GM10266 (cell line): ENCODE data around the gene MELTF.

Experiments
- DNase-seq: peaks from one replicate; pipeline ENCODE4 v3.0.0; 2012; ENCODE audit errors: extremely low spot score
- TF ChIP-seq, protein P1 (sequence below): IDR thresholded peaks from 2 replicates; pipeline ENCODE4 v1.5.1; 2012; ENCODE audit warnings: mild to moderate bottlenecking, low read depth; ENCODE audit not compliant: control insufficient read depth, insufficient read depth; ENCODE audit errors: missing control alignments

Gene MELTF

DNA sequence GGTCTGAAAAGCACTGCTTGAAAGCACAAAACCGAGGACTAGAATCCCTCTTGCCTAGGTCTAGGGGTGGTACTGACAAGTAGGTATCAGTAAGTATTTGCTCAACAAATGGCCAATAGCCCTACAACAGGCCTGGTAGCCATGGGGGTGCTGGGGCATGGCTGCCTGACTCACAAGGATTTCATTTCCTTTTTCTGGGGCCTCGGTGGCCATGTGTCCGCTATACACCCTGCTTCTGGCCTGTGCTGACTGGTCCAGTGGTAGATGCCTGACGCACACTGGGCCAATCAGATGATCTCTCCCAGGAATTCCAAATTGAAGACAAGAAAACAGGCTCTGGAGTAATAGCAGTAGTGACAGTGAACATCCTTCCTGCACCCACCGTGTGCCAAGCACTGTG is 29.4 kb downstream of the MELTF start:
- TF ChIP-seq, protein P1, sequence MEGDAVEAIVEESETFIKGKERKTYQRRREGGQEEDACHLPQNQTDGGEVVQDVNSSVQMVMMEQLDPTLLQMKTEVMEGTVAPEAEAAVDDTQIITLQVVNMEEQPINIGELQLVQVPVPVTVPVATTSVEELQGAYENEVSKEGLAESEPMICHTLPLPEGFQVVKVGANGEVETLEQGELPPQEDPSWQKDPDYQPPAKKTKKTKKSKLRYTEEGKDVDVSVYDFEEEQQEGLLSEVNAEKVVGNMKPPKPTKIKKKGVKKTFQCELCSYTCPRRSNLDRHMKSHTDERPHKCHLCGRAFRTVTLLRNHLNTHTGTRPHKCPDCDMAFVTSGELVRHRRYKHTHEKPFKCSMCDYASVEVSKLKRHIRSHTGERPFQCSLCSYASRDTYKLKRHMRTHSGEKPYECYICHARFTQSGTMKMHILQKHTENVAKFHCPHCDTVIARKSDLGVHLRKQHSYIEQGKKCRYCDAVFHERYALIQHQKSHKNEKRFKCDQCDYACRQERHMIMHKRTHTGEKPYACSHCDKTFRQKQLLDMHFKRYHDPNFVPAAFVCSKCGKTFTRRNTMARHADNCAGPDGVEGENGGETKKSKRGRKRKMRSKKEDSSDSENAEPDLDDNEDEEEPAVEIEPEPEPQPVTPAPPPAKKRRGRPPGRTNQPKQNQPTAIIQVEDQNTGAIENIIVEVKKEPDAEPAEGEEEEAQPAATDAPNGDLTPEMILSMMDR: no peak
- DNase-seq: no peak

DNA sequence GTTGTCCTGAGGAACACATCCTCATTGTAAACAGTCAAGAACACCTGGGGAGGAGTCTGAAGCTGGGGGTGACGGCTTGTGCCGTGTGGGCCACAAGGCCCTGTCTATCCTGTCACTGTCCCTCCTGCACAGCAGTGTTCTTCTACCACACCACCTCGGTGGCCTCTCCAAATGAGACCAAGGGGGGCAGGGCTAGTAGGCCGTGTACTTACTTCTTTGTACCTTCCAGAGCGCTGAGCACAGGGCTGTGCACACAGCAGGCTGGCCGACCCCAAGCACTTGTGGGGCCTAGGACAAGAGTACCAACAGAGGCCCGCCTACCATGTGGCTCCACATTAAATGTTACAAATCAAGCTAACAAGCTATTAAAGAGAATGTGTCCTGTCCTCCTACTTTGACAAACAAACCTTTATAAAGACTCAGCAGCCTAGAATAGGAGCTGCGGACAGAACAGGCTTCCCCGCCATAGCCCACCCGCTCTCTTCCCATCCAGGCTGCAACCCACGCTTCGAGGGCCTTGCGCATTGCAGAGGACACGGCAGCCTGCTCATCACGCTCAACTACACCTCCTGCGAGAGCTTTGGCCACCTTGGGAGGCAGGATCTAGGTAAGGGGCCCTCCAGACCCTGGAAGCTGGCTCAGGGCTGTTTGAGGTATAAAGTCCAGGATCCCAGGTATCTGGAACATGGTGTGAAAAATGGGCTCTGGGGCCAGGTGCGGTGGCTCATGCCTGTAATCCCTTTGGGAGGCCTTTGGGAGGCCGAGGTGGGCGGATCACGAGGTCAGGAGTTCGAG is 30.5 kb downstream of the MELTF start:
- TF ChIP-seq, protein P1: no peak
- no peak for DNase-seq

DNA sequence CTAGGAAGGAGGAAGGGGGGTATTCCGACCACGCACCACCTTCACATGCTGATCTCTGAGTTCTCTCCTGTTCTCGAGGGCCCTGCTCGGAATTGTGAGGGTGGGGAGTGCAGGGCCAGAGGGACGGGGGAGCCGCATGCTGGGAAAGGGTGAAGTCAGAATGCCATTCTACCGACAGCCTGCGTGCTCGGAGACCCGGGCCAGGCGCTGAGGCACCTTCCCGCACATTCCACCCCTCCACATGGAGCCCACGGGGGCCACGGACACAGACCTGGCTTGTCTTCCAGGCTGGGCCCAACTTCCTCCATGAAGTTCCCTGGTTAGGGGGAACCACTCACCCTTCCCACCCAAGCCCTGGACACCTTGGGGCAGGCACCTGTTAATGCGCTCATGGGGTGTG is 32.3 kb downstream of the MELTF start:
- no peak for DNase-seq
- TF ChIP-seq, protein P1: no peak

DNA sequence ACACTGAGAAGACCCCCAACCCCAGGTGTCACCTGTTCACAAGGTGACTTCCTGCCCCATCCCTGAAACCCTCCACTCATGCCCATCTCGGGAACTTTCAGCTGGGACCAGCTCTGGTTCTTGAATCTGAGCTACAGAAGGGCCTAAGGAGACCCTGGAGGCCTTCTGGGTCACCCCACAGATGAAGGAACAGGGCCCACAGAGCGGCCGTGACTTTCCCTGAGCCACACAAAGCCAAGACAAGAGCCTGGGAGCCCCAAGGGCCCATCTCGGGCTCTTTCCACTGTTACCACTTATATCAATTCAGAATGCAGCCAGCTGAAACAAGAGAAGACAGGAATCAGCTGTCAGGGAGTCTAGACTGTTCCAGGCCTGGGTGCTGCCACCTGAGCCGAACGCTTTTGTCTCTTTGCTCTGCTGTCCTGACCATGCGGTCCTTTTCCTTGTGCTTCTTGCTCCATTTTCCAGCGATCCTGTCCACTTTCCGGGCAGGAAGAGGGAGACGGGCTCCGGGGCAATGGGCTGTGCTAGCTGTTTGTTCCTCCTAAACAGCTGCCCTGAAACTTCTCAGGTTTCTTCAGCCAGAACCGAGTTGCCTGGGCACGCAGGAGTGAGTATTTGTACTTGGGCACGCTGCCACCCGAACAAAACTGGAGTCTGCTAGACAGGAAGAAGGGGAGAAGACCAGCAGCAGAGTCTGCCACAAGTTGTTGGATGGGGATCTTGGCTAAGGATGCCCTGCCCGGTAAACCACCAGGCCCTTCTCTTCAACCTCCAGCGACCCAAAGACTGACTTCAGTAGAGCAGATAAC is 33.0 kb downstream of the MELTF start:
- DNase-seq: no peak
- TF ChIP-seq, protein P1: no peak

DNA sequence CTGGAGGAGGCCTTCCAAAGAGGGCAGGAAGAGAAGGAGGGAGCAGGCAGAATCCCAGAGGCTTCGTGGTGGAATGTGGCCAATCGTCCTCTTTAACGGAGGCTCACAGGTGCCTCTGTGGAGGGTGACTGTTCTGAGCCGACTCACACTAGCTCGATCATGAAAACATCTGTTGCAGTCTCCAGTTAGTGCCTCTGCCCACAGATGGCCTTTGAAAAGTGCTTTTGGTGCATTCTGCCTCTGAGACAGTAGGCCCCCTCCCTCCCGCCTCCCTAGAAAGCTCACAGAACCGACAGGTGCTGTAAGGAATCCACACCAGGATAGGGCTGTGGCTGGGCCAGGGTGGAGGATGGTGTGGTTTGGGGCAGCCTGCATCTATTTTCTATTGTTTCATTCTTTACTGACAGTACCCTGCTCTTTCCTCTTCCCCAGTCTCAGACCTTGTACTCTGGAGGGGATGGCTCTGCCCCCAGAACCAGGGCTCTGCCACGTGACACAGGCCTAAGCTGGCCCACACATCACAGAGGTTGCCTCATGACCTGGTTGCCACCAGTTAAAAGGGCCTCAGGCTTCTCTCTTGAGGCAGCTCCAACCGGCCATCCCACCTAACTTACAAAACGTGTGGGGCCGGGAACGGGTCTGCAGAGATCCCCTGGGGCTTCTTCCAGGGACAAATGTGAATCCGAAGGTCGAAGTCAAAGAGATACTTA is 33.8 kb downstream of the MELTF start:
- DNase-seq: no peak
- TF ChIP-seq, protein P1: no peak

DNA sequence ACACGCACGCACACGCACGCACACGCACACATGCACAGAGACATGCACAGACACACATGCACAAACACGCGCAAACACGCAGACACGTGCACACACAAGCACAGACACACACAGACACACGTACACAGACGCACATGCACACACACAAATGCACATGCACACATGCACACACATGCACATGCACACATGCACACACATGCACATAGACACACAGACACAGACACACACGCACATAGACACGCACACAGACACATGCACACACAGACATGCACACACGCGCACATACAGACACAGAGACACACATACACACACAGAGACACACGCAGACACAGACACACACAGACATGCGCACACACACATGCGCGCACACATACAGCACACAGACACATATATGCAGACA is 34.6 kb downstream of the MELTF start:
- DNase-seq: no peak
- TF ChIP-seq, protein P1: no peak
